ENCODE measurements around the gene APBA2. TPM values are rescaled to one million over a fixed set of nuclear protein-coding genes. Genes with fewer than 3 reads are reported as not detected.
"Not testable (repeated sequence)": the region's sequence is repeated elsewhere in the genome, so short reads cannot be mapped to it uniquely, and the experiment has no call there.

Gene APBA2
- total RNA-seq: 10 to 100 TPM; 11.8 to 16.4 TPM

DNA sequence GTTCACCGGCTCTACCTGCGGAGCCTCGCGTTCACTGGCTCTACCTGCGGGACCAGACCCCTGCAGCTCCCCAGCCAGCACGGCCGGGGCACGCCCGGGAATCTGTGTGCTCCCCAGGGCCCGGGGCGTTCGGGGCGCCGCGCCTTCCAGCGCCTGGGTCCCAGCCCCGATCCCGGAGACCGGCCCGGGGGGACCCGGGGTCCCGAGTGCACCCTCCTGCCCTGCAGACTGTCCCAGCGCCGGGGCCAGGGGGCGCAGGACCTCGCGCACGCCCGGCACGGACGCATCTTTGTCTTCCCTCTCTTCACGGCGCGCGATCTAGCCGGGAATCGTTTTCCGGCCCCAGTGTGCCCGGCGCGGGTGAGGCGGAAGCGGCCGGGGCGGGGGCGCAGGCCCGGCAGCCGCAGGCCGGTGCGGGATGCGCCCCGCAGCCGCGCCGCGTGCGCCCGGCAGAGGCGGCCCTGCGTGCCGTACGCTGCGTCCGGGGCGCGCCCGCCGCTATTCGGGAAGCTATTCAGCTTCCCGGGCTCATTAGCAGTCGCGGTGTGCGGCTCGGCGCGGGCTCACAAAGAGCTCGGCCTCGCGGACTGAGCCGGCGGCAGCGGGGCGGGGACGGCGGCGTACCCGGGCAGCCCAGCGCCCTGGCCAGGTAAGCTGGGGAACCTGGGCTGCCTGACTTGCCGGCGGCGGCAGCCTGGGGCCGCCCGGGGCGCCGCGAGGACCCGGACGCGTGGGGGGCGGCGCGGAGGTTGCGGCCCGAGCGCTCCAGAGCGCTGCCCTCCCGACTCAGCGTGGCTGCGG lies at the start of gene APBA2:
APBA2 (plus strand) TSS at position 345 of the 801 bp plus-strand sequence. CDS start 167,911 bp downstream, outside the sequence.
- Mint-ChIP-seq H3K36me3 (no peaks in the 10 kb centered on the region), H3K9me3 (no peaks in the 10 kb centered on the region), H3K27ac (peak within 1 kb of the TSS; percentile 55 to 58)
- peak in 1 of 2 donors; percentile 33 for DNase-seq (ENCODE audit: low spot score in 2 of 2)
- peak; percentile 57 to 72 for ATAC-seq

DNA sequence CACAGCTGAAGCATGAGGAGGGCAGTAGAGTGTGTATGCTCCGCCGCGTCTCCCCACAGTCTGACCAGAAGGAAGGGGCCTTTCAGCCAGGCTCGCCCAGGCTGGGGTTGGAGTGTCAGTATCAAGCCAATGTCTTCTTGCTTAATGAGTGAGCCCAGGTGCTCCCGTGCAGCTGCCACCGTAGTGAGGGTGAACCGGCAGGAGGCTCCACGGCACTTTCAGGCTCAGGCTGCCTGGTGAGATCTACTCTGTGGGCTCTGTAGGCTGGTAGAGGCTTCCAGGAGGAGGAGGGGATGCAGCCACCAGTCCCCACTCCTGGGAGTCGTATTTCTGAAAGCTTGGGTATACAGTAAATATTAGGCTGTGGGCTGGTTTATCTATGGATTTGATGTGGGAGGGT lies 45.5 kb upstream of the APBA2 start:
- H3K27ac Mint-ChIP-seq; H3K9me3 Mint-ChIP-seq; H3K36me3 Mint-ChIP-seq; ATAC-seq; DNase-seq (ENCODE audit: low spot score in 2 of 2): not testable (repeated sequence)

DNA sequence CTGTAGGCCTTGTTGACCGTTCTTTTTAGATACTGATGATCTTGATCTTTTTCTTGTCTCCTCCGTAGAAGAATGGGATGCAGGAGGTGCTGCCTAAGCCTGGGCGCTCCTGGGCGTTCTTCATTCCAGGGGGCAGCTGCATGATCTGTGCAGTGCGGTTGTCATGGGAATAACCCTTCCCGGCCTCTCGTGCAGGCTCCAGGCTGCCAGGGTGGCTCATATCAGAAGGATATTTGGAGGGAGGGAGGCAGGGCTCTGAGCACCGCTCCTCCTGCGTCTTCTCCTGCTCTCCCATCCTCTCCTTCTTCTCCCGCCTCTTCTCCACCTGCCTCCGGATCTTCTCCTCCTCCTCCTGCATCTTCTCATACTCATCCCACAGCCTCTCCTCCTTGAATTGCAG lies 43.6 kb upstream of the APBA2 start:
- DNase-seq (ENCODE audit: low spot score in 2 of 2); ATAC-seq; H3K27ac Mint-ChIP-seq; H3K36me3 Mint-ChIP-seq; H3K9me3 Mint-ChIP-seq: not testable (repeated sequence)

DNA sequence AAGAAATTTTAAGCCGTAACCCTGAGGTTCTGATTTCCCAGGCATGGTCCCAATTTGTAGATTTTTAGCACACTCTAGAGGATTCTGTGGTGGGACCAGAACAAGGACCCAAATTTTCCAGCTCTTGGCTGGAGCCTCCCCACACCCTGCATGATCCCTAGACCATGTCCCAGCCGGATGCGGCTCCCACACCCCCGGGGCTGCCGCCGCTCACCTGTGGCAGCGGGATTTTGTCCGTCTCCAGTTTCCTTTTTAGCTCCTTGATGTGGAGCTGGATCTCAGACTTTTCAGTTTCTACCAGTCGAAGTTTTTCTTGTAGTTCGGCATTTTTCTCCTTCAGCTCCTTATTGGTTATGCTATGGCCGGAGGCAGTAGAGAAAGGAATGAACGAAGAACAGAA lies 42.3 kb upstream of the APBA2 start:
- ATAC-seq; H3K9me3 Mint-ChIP-seq; DNase-seq (ENCODE audit: low spot score in 2 of 2); H3K27ac Mint-ChIP-seq; H3K36me3 Mint-ChIP-seq: not testable (repeated sequence)

DNA sequence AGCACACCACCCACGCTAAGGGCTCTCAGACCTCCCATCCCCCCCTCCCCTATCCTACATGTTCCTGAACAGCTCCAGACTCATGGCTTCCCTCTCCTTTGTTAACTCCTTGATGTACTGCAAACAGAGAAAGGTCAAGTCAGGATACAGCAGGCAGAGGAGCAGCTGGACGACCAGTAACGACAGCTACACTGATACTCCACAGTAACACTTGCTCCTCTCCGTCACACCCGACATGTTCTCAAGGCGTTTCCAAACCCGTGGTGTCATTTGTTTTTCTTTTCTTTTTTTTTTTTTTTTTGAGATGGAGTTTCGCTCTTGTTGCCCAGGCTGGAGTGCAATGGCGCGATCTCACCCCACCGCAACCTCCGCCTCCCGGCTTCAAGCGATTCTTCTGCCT lies 41.6 kb upstream of the APBA2 start:
- ATAC-seq; DNase-seq (ENCODE audit: low spot score in 2 of 2); H3K9me3 Mint-ChIP-seq; H3K36me3 Mint-ChIP-seq; H3K27ac Mint-ChIP-seq: not testable (repeated sequence)

DNA sequence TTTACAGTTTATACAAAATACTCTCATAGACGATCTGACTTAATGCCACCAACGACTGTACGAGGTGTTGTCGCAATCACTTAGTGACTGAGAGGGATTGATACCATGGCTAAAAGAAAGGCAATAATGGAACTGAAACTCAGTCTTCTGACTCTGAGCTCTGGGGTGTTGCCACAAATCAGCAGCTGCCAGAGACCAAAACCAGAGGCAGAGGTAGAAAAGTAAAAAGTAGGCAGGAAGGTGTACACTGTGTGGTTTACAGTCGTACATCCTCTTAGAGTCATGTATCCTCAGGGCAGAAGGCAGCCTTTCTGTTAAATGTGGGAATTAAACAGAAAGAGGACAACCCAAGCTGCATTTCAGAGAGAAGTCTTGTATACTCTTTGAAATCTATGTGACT lies 38.5 kb upstream of the APBA2 start:
- H3K36me3 Mint-ChIP-seq; H3K9me3 Mint-ChIP-seq; H3K27ac Mint-ChIP-seq; DNase-seq (ENCODE audit: low spot score in 2 of 2): not testable (repeated sequence)
- ATAC-seq: peak; percentile 98 to 99

DNA sequence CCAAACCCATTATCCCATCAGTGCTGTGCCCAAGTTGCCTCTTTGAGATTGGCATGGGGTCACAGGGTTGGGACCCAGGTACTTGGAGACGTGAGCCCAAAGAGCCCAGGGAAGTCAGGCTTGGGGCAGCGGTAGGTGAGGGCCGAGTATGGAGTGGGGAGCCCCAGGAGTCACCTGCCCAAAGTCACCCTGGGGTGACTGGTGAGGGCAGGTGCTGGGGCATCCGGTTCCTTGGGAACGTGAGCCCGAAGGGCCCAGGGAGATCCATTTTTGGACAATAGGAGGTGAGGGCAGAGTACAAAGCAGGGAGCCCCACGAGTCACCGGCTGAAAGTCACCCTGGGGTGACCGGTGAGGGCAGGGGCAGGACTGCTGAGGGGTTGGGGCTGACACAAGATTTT lies 37.8 kb upstream of the APBA2 start:
- not testable (repeated sequence) for H3K27ac Mint-ChIP-seq; DNase-seq (ENCODE audit: low spot score in 2 of 2); H3K36me3 Mint-ChIP-seq; H3K9me3 Mint-ChIP-seq
- ATAC-seq: peak in 1 of 2 donors; percentile 34

DNA sequence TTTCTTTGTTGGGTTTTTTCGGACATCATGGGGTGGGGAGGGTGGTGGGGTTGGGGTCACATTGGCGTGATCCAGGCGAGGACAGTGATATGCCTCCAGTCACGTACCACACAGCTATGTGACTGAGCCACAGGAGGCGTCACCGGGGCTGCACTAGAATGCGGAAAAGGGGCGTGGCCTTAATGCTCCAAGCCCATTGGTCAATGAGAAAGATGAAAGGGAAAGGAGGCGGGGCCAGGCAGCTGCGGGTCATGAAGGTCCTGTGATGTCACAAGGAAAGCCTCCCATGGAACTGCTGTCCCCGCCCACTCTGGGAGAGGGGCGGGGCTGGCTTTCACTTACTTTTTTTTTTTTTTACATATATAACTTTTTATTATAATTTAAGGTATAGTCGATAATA lies 37.3 kb upstream of the APBA2 start, which contains the start of gene GOLGA6L7:
GOLGA6L7 (minus strand) TSS at position 124 of the 400 bp plus-strand sequence; CDS start at position 29, 95 bp downstream.
- H3K27ac Mint-ChIP-seq; DNase-seq (ENCODE audit: low spot score in 2 of 2); ATAC-seq; H3K9me3 Mint-ChIP-seq; H3K36me3 Mint-ChIP-seq: not testable (repeated sequence)

DNA sequence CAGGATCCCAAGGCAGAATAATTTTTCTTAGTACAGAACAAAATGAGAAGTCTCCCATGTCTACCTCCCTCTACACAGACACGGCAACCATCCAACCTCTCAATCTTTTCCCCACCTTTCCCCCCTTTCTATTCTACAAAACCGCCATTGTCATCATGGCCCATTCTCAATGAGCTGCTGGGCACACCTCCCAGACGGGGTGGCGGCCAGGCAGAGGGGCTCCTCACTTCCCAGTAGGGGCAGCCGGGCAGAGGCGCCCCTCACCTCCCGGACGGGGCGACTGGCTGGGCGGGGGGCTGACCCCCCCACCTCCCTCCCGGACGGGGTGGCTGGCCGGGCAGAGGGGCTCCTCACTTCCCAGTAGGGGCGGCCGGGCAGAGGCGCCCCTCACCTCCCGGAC lies 36.5 kb upstream of the APBA2 start:
- H3K9me3 Mint-ChIP-seq; H3K36me3 Mint-ChIP-seq; ATAC-seq; DNase-seq (ENCODE audit: low spot score in 2 of 2); H3K27ac Mint-ChIP-seq: not testable (repeated sequence)

DNA sequence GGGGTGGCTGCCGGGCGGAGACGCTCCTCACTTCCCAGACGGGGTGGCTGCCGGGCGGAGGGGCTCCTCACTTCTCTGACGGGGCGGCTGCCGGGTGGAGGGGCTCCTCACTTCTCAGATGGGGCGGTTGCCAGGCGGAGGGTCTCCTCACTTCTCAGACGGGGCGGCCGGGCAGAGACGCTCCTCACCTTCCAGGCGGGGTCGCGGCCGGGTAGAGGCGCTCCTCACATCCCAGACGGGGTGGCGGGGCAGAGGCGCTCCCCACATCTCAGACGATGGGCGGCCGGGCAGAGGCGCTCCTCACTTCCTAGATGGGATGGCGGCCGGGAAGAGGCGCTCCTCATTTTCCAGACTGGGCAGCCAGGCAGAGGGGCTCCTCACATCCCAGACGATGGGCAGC lies 36.0 kb upstream of the APBA2 start:
- not testable (repeated sequence) for H3K27ac Mint-ChIP-seq; H3K9me3 Mint-ChIP-seq; ATAC-seq; H3K36me3 Mint-ChIP-seq; DNase-seq (ENCODE audit: low spot score in 2 of 2)

DNA sequence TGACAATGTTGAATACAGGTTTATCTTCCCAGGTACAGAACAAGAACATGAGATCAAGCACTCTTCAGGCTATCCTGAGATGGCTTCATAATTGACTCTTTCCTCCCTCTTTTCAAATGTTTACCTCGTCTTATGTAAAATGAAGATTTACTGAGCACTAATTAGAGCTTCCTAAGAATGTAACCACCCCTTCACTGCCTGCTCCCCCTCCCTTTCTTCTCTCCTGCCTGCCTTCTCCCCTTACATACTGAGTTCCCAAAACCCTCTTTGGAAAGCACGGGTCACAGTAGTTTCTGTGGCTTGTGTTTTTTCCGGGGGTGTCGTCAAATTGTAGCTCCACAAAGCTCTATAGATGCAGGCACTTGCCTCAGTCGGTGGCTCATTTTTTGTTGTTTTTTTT lies 32.1 kb upstream of the APBA2 start:
- not testable (repeated sequence) for DNase-seq (ENCODE audit: low spot score in 2 of 2); H3K9me3 Mint-ChIP-seq; H3K27ac Mint-ChIP-seq; ATAC-seq; H3K36me3 Mint-ChIP-seq

DNA sequence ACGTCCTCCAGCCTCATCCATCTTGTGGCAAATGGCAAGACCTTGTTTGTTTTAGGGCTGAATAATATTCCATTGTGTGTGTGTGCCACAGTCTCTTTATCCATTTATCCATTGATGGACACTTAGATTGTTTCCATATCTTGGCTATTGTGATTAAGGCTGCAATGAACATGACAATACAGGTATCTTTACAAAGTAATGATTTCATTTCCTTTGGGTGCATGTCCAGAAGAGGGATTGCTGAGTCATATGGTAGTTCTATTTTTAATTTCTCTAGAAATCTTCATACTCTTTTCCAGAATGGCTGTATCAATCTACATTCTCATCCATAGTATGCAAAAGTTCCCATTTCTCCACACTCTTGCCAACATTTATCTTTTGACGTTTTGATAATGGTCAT lies 31.2 kb upstream of the APBA2 start:
- not testable (repeated sequence) for H3K9me3 Mint-ChIP-seq; H3K36me3 Mint-ChIP-seq; DNase-seq (ENCODE audit: low spot score in 2 of 2); ATAC-seq; H3K27ac Mint-ChIP-seq

DNA sequence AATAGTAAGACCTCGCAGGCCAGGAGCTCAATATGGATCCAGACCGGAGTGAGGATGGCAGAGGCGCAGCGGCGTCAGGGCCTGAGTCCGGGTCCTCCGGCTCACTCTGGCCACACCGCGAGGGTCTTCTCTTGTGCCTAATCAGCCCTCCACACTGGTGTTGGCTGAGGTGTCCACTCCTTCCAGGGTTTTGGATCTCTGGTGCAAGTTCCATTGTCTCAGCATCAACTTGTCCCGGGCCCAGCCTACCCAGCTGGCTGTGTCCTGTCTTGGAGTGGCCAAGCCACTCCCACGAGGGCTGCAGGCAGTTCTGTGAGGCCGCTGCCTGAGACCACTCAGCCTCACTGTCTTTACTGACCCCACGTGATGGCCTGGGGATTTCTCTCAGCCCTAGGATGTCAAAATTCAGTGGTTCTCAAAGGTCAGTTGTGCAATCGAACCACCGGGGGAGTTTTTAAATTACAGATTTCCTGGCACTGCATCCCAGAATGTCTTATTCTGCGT lies 24.7 kb upstream of the APBA2 start:
- DNase-seq (ENCODE audit: low spot score in 2 of 2) (no peak), ATAC-seq (no peak)
- H3K9me3 Mint-ChIP-seq: no peaks in the 10 kb centered on the region
- H3K36me3 Mint-ChIP-seq: no peaks in the 10 kb centered on the region
- H3K27ac Mint-ChIP-seq: no peak overlapping the region

DNA sequence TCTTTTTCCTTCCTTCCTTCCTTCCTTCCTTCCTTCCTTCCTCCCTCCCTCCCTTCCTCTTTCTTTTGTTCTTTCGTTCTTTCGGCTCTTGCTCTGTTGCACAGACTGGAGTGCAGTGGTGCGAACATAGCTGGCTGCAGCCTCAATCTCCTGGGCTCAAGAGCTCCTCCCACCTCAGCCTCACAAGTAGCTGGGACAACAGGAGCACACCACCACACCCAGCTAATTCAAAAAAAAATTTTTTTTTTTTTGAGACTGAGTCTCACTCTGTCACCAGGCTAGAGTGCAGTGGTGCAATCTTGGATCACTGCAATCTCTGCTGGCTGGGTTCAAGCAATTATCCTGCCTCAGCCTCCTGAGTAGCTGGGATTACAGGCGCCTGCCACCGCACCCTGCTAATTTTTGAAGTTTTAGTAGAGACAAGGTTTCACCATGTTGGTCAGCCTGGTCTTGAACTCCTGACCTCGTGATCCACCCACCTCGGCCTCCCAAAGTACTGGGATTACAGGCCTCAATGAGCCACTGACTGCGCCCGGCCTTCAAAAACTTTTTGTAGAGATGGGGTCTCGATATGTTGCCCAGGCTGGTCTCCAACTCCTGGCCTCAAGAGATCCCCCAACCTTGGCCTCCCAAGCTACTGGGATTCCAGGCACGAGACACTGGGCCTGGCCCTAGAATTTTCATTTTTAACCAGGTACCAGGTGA lies 24.0 kb upstream of the APBA2 start:
- not testable (repeated sequence) for H3K36me3 Mint-ChIP-seq; H3K9me3 Mint-ChIP-seq; ATAC-seq; H3K27ac Mint-ChIP-seq; DNase-seq (ENCODE audit: low spot score in 2 of 2)

DNA sequence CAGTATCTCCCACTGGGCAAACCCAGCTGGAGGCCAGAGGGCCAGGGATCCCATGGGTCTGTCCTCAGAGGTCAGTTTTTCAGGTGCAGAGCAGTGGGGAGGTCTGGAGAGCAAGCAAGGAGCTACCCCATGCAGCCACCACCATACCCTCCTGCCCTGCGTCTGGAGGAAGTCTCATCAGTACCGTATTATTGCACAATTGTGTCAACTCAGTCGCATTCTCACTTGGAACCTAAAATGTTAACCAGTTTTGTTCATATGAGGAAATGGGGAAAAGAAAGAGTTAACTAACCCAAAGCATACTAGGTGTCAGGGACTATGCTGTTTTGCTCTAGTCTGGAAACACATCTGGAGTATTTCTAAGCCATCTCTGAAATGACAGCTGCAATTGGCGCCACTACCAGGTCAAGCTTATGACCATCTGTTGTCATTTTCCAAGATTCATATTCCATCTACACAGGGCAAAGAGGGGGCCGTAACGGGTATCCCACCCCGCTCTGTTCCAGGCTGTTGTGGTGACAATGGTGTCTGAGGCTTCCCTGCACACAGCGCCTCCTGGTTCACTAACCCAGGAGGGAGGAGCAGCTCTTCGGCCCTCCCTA lies 16.9 kb upstream of the APBA2 start:
- Mint-ChIP-seq H3K27ac (no peak overlapping the region), H3K36me3 (no peaks in the 10 kb centered on the region), H3K9me3 (no peaks in the 10 kb centered on the region)
- ATAC-seq (no peak), DNase-seq (ENCODE audit: low spot score in 2 of 2) (no peak)

DNA sequence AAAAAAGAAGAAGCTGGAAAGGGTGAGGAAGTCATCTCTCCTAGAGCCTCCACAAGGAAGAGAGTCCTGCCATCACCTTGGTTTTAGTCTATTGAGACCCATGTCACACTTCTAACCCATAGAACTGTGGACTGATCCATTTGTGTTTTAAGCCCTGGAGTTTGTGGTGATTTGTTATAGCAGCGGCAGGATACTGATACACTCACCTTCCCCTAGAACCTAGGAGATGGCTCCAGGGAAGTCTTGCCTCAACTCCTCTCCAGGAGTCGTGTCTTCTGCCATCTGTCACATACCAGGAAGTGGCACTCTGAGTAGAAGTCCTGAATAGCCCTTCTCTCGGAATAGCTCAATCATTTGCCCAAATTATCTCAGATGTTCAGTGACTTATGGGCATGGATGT lies 14.6 kb upstream of the APBA2 start:
- no peaks in the 10 kb centered on the region for H3K36me3 Mint-ChIP-seq
- no peaks in the 10 kb centered on the region for H3K9me3 Mint-ChIP-seq
- DNase-seq (ENCODE audit: low spot score in 2 of 2) (no peak), ATAC-seq (no peak)
- no peak overlapping the region for H3K27ac Mint-ChIP-seq

DNA sequence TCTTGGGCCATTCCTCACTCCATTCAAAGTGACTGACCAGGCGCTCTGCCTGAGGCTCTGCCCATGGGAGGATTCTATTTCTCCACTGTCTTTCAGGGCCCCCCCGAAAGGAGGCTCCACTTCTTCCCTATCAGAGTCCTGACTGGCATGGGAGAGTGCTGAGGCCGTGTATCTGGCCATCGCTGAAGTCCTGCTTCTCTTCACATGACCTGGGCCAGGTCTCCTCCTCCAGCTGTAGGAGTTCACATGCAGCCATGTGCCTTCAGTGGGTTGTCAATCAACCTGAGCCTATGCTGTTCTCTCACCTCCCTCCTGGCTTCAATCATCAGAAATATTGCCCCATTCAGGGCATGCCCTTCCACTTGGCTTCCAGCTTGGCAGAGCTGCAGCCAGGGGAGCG lies 12.8 kb upstream of the APBA2 start:
- no peaks in the 10 kb centered on the region for H3K9me3 Mint-ChIP-seq
- no peaks in the 10 kb centered on the region for H3K36me3 Mint-ChIP-seq
- ATAC-seq: no peak

More for the DNA sequence above, 12.8 kb upstream of the APBA2 start:
- no peak for DNase-seq (ENCODE audit: low spot score in 2 of 2)
- no peak overlapping the region for H3K27ac Mint-ChIP-seq

Measured in activated naive CD4-positive, alpha-beta T cell treated with anti-CD3 and anti-CD28 coated beads, Interleukin-2, amount 50 U/mL, for 72 hours (primary cell).